SK-N-SH treated with all-trans-retinoic acid at 6 μM for 48 hours (cell line): ENCODE data around the gene OR4E1.

Experiments
- ATAC-seq: fragments of 200-7000 bp; cut with Tn5 transposase; 3 replicates; pipeline ENCODE4 v1.9.1; 2020; ENCODE audit warnings: mild to moderate bottlenecking, moderate library complexity
- BACH2 ChIP-seq: fragments of 250-450 bp; sonication (Bioruptor Pico); IDR thresholded peaks from 2 replicates; pipeline ENCODE4 v1.9.0; 2021; ENCODE audit warnings: mild to moderate bottlenecking, borderline replicate concordance
- CREB5 ChIP-seq: fragments of 250-450 bp; sonication (Bioruptor Pico); IDR thresholded peaks from 2 replicates; pipeline ENCODE4 v1.5.1; 2020; ENCODE audit warnings: low read depth, mild to moderate bottlenecking, moderate library complexity
- CSDC2 ChIP-seq: fragments of 250-450 bp; sonication (Bioruptor Pico); IDR thresholded peaks from 2 replicates; pipeline ENCODE4 v1.5.0; 2020; ENCODE audit warnings: mild to moderate bottlenecking, moderate library complexity
- ESRRG ChIP-seq: fragments of 250-450 bp; sonication (Bioruptor Pico); IDR thresholded peaks from 2 replicates; pipeline ENCODE4 v1.6.1; 2021; ENCODE audit warnings: mild to moderate bottlenecking
- GLIS3 ChIP-seq: fragments of 250-450 bp; sonication (Bioruptor Pico); IDR thresholded peaks from 2 replicates; pipeline ENCODE4 v1.5.0; 2020; ENCODE audit warnings: mild to moderate bottlenecking, moderate library complexity
- ISL1 ChIP-seq: fragments of 250-450 bp; sonication (Bioruptor Pico); IDR thresholded peaks from 2 replicates; pipeline ENCODE4 v2.1.2; 2022; ENCODE audit warnings: mild to moderate bottlenecking, moderate library complexity
- POU6F1 ChIP-seq: fragments of 250-450 bp; sonication (Bioruptor Pico); IDR thresholded peaks from 2 replicates; pipeline ENCODE4 v1.8.0; 2021; ENCODE audit warnings: low read depth, mild to moderate bottlenecking, moderate library complexity, borderline replicate concordance
- PPARA ChIP-seq: fragments of 250-450 bp; sonication (Bioruptor Pico); IDR thresholded peaks from 2 replicates; pipeline ENCODE4 v1.5.0; 2020; ENCODE audit warnings: mild to moderate bottlenecking, borderline replicate concordance
- RARB ChIP-seq: fragments of 250-450 bp; sonication (Bioruptor Pico); IDR thresholded peaks from 2 replicates; pipeline ENCODE4 v1.8.0; 2021; ENCODE audit warnings: mild to moderate bottlenecking, moderate library complexity
- SNAI2 ChIP-seq: fragments of 250-450 bp; sonication (Bioruptor Pico); IDR thresholded peaks from 2 replicates; pipeline ENCODE4 v1.5.0; 2020; ENCODE audit warnings: mild to moderate bottlenecking, moderate library complexity
- TCF4 ChIP-seq: fragments of 250-450 bp; sonication (Bioruptor Pico); IDR thresholded peaks from 2 replicates; pipeline ENCODE4 v1.8.0; 2021; ENCODE audit warnings: mild to moderate bottlenecking, moderate library complexity, borderline replicate concordance
- TOX ChIP-seq: fragments of 250-450 bp; sonication (Bioruptor Pico); IDR thresholded peaks from 2 replicates; pipeline ENCODE4 v1.8.0; 2021; ENCODE audit warnings: mild to moderate bottlenecking, moderate library complexity, borderline replicate concordance
- ZC3H10 ChIP-seq: fragments of 250-450 bp; sonication (Bioruptor Pico); IDR thresholded peaks from 2 replicates; pipeline ENCODE4 v1.5.1; 2021; ENCODE audit warnings: mild to moderate bottlenecking, moderate library complexity
- ZFP3 ChIP-seq: fragments of 250-450 bp; sonication (Bioruptor Pico); IDR thresholded peaks from 2 replicates; pipeline ENCODE4 v1.5.0; 2020; ENCODE audit warnings: mild to moderate bottlenecking, moderate library complexity
- ZFP30 ChIP-seq: fragments of 450-650 bp; formaldehyde crosslinking; IDR thresholded peaks from 2 replicates; pipeline ENCODE4 v1.5.0; 2022; ENCODE audit warnings: mild to moderate bottlenecking, moderate library complexity
- ZNF565 ChIP-seq: fragments of 450-650 bp; formaldehyde crosslinking; conservative IDR thresholded peaks from 2 replicates; pipeline ENCODE4 v1.5.0; 2020; ENCODE audit warnings: low read depth, mild to moderate bottlenecking, moderate library complexity
- ZNF70 ChIP-seq: fragments of 450-650 bp; formaldehyde crosslinking; IDR thresholded peaks from 2 replicates; pipeline ENCODE4 v1.5.0; 2020; ENCODE audit warnings: mild to moderate bottlenecking, moderate library complexity
- ZNF8 ChIP-seq: fragments of 450-650 bp; formaldehyde crosslinking; IDR thresholded peaks from 2 replicates; pipeline ENCODE4 v1.5.0; 2020; ENCODE audit warnings: mild to moderate bottlenecking, moderate library complexity
- TF ChIP-seq, protein P1 (sequence below): fragments of 250-450 bp; sonication (Bioruptor Pico); IDR thresholded peaks from 2 replicates; pipeline ENCODE4 v1.5.1; 2021; ENCODE audit warnings: mild to moderate bottlenecking, moderate library complexity
- TF ChIP-seq, protein P2 (sequence below): fragments of 250-450 bp; sonication (Bioruptor Pico); IDR thresholded peaks from 2 replicates; pipeline ENCODE4 v1.5.0; 2020; ENCODE audit warnings: mild to moderate bottlenecking, moderate library complexity
- TF ChIP-seq, protein P3 (sequence below): fragments of 250-450 bp; sonication (Bioruptor Pico); IDR thresholded peaks from 2 replicates; pipeline ENCODE4 v1.8.0; 2020; ENCODE audit warnings: mild to moderate bottlenecking, moderate library complexity, borderline replicate concordance

Gene OR4E1

DNA sequence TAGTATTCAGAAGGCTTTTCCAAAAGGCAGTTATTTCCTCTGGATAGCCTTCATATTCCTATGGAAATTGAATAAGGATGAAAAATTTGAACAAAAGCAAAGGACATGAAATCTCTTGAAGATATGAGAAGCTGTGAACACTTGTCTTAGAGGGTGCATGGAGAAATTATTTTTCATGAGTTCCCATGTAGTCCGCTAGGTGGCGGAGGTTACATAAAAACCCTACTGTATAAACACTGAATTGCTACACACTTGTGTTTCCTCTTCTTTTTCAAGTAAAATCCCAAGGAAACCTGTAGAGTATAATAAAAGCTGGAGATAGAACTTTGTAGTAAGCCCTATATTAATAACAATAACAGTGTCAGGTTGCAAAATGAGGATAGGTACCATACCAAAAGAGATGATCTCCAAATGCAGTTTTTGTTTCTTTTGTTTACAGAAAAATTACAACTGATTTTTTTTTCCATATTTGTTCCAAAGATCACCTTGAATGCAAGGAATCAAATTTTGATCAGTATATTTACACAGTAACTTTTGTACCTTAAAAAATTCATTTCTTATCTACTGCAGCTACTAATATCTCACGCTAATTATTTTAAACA, 37.8 kb upstream of the OR4E1 start (continued):
- TF ChIP-seq, protein P1, sequence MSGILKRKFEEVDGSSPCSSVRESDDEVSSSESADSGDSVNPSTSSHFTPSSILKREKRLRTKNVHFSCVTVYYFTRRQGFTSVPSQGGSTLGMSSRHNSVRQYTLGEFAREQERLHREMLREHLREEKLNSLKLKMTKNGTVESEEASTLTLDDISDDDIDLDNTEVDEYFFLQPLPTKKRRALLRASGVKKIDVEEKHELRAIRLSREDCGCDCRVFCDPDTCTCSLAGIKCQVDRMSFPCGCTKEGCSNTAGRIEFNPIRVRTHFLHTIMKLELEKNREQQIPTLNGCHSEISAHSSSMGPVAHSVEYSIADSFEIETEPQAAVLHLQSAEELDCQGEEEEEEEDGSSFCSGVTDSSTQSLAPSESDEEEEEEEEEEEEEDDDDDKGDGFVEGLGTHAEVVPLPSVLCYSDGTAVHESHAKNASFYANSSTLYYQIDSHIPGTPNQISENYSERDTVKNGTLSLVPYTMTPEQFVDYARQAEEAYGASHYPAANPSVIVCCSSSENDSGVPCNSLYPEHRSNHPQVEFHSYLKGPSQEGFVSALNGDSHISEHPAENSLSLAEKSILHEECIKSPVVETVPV (CRISPR knock-in tag): no peak
- TF ChIP-seq ESRRG (CRISPR knock-in tag) (no peak), CSDC2 (no peak), TCF4 (CRISPR knock-in tag) (no peak)

DNA sequence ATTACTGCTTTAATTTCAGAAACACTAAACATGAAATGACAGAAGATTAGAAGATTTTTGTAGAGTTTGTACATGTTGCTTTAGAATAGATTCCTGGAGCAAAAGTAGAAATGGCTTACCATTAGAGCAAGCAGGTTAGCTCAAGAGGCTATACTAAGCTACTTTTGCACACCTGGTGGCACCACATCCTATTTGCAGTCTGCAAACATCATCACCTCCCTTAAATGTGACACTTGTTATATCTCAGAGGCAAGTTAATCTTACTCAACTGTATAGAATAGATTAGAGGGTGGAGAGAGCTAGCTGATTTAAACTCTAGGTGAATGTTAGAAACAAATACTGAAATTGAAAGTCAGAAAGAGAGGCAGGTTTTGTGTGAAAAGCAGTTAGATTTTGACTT, 30.7 kb upstream of the OR4E1 start:
- no peak for ATAC-seq
- TF ChIP-seq ZFP30 (no peak), SNAI2 (CRISPR knock-in tag) (no peak), RARB (CRISPR knock-in tag) (no peak), ZFP3 (CRISPR knock-in tag) (no peak), BACH2 (CRISPR knock-in tag) (no peak)

DNA sequence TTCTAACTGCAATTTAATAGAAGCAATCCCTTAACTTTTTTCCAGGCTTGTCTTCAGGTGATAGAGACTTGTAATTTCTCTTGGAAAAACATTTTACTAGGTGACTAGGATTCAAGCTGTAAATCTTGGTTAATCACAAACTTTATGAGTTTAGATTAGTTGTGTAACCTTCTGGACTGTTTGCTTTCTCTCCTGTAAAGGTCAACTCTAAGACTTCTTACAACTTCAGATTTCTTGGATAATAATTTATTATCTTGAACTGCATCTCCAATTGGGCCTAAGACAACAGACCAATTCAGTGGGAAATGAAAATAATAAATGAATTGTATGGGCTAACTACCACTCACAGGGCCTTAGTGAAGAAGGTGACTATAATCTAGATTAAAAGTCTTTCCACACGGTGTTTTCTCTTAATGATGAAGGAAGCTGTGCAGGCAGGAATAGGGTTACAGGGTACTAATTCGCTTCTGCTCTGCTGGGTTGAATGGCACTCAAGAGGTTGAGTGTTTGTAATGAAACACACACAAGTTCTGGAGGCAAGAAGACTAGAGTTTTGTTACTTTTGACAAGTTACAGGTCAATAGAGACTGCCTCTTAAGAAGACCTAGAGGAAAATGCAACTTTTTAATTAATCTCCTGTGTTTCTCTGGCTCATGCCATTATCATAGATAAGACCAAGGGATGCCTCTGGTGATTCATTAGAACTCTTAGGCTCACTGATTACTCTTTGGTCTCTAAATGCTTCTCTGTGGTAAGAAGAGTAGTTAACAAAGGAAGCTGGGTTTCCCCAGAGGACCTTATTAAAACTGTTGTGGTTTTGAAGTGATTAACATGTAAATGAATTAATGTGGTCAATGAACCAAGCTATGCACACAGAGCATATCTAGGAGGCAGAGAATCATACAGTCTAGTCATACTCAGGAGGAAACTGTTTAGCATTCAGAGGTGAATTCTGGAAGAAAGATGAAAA, 30.0 kb upstream of the OR4E1 start:
- ATAC-seq: no peak
- TF ChIP-seq POU6F1 (CRISPR knock-in tag) (no peak), ZNF70 (CRISPR knock-in tag) (no peak), ESRRG (CRISPR knock-in tag) (no peak), ZC3H10 (no peak), ISL1 (no peak)

DNA sequence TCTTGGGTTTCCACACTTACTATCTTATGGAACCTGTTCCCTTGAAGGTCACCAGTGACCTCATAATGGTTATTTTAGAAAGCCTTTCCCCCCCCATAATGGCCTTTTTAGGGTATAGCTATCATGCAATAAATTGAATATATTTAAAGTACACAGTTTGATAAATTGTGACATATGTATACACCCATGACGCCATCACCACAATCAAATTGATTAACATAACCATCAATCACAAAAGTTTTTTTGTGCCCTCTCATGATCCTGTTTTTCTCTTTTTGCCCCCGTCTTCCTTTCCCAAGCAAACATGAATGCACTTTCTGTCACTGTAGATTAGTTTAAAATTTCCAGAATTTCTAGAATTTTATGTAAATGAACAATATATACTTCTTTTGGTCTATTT, 28.7 kb upstream of the OR4E1 start:
- ATAC-seq: no peak

More for the DNA sequence above, 28.7 kb upstream of the OR4E1 start:
- no peak for TF ChIP-seq RARB (CRISPR knock-in tag)
- TF ChIP-seq TCF4 (CRISPR knock-in tag): no peak
- no peak for TF ChIP-seq POU6F1 (CRISPR knock-in tag)
- no peak for TF ChIP-seq ZC3H10
- no peak for TF ChIP-seq TOX (CRISPR knock-in tag)
- TF ChIP-seq, protein P2, sequence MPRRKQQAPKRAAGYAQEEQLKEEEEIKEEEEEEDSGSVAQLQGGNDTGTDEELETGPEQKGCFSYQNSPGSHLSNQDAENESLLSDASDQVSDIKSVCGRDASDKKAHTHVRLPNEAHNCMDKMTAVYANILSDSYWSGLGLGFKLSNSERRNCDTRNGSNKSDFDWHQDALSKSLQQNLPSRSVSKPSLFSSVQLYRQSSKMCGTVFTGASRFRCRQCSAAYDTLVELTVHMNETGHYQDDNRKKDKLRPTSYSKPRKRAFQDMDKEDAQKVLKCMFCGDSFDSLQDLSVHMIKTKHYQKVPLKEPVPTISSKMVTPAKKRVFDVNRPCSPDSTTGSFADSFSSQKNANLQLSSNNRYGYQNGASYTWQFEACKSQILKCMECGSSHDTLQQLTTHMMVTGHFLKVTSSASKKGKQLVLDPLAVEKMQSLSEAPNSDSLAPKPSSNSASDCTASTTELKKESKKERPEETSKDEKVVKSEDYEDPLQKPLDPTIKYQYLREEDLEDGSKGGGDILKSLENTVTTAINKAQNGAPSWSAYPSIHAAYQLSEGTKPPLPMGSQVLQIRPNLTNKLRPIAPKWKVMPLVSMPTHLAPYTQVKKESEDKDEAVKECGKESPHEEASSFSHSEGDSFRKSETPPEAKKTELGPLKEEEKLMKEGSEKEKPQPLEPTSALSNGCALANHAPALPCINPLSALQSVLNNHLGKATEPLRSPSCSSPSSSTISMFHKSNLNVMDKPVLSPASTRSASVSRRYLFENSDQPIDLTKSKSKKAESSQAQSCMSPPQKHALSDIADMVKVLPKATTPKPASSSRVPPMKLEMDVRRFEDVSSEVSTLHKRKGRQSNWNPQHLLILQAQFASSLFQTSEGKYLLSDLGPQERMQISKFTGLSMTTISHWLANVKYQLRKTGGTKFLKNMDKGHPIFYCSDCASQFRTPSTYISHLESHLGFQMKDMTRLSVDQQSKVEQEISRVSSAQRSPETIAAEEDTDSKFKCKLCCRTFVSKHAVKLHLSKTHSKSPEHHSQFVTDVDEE: no peak
- no peak for TF ChIP-seq ZNF565
- TF ChIP-seq GLIS3 (CRISPR knock-in tag): no peak
- TF ChIP-seq ZFP30: no peak
- no peak for TF ChIP-seq ZNF70 (CRISPR knock-in tag)
- TF ChIP-seq ESRRG (CRISPR knock-in tag): no peak
- no peak for TF ChIP-seq SNAI2 (CRISPR knock-in tag)
- TF ChIP-seq, protein P1 (CRISPR knock-in tag): no peak
- TF ChIP-seq CREB5 (CRISPR knock-in tag): no peak
- TF ChIP-seq, protein P3, sequence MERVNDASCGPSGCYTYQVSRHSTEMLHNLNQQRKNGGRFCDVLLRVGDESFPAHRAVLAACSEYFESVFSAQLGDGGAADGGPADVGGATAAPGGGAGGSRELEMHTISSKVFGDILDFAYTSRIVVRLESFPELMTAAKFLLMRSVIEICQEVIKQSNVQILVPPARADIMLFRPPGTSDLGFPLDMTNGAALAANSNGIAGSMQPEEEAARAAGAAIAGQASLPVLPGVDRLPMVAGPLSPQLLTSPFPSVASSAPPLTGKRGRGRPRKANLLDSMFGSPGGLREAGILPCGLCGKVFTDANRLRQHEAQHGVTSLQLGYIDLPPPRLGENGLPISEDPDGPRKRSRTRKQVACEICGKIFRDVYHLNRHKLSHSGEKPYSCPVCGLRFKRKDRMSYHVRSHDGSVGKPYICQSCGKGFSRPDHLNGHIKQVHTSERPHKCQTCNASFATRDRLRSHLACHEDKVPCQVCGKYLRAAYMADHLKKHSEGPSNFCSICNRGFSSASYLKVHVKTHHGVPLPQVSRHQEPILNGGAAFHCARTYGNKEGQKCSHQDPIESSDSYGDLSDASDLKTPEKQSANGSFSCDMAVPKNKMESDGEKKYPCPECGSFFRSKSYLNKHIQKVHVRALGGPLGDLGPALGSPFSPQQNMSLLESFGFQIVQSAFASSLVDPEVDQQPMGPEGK (CRISPR knock-in tag): no peak
- TF ChIP-seq ZFP3 (CRISPR knock-in tag): no peak
- no peak for TF ChIP-seq PPARA (CRISPR knock-in tag)
- TF ChIP-seq ZNF8 (CRISPR knock-in tag): no peak
